Measurements from ENCODE around the gene ZNF32. TPM values are rescaled to one million over a fixed set of nuclear protein-coding genes. Genes with fewer than 3 reads are reported as not detected.
"Not testable (repeated sequence)": the region's sequence is repeated elsewhere in the genome, so short reads cannot be mapped to it uniquely, and the experiment has no call there.

ZNF32 gene
- total and polyA plus RNA-seq, 2 of the 8 experiments (the other 6 are each of a cell fraction or from before 2014, with no cell fraction given): 17.2 to 22.5 TPM

- not testable (repeated sequence) for DNase-seq (ENCODE audit: low read depth in 1 of 2, low spot score in 2 of 2); H3K4me2 ChIP-seq (ENCODE audit: insufficient read depth in 1 of 2, low read depth in 2 of 2, low read length in 2 of 2)
- POLR2A ChIA-PET (ENCODE audit: partially characterized antibody): interaction anchor here (1.2 kb wide), 1 partner anchor 13 kb away, joined by 3 read pairs; the partner anchor contains the start of gene ZNF32
Observed at GRCh38 chr10:43635816-43636215, 12.9 kb downstream of the ZNF32 start.

More at GRCh38 chr10:43635816-43636215, 12.9 kb downstream of the ZNF32 start:
- H2AK5ac ChIP-seq (ENCODE audit: low read depth, low read length); H3K23ac ChIP-seq (ENCODE audit: insufficient read length); H3K4me1 ChIP-seq (replicated peaks in 1 of 4; ENCODE audit: control insufficient read depth in 3 of 4, insufficient read depth in 4 of 4, low read length in 3 of 4); H3K79me2 ChIP-seq (ENCODE audit: control insufficient read depth in 1 of 2, insufficient read depth in 2 of 2, low read length in 2 of 2); H2BK15ac ChIP-seq (ENCODE audit: low read length); H3K9me3 ChIP-seq (ENCODE audit: insufficient read depth in 2 of 2, low read depth in 1 of 2, low read length in 1 of 2); H4K91ac ChIP-seq (replicated peaks; ENCODE audit: insufficient read length, low read length); CTCF ChIA-PET (ENCODE audit: partially characterized antibody); H4K5ac ChIP-seq (ENCODE audit: insufficient read length, low read depth, low read length); H2AFZ ChIP-seq (ENCODE audit: low read length); H3K27ac ChIP-seq (ENCODE audit: low read depth, low read length); H4K8ac ChIP-seq (ENCODE audit: extremely low read depth, insufficient read depth, low read length); H2BK5ac ChIP-seq (ENCODE audit: low read depth, low read length); H3K79me1 ChIP-seq (ENCODE audit: low read depth, low read length); H3K27me3 ChIP-seq (replicated peaks in 1 of 4; ENCODE audit: control insufficient read depth in 3 of 4, extremely low read depth in 1 of 4, insufficient read depth in 3 of 4, low read length in 3 of 4); H3K14ac ChIP-seq (ENCODE audit: insufficient read length); H3K9ac ChIP-seq (replicated peaks in 1 of 4; ENCODE audit: extremely low read depth in 1 of 4, low read depth in 3 of 4, low read length in 3 of 4); FAIRE-seq; H3K18ac ChIP-seq (ENCODE audit: extremely low read depth, low read length); H3K4me3 ChIP-seq (ENCODE audit: extremely low read depth in 1 of 4, insufficient read depth in 2 of 4, low read depth in 3 of 4, low read length in 4 of 4); H3K4ac ChIP-seq (replicated peaks; ENCODE audit: insufficient read length, low read depth, low read length); H2BK120ac ChIP-seq (replicated peaks; ENCODE audit: low read depth, low read length); H3K23me2 ChIP-seq (ENCODE audit: low read depth, low read length); H2BK12ac ChIP-seq (ENCODE audit: low read depth, low read length); H3K56ac ChIP-seq (replicated peaks; ENCODE audit: insufficient read length, low read depth, low read length); H2BK20ac ChIP-seq (ENCODE audit: low read length); H4K20me1 ChIP-seq (replicated peaks in 1 of 2; ENCODE audit: control insufficient read depth in 1 of 2, insufficient read depth in 2 of 2, low read length in 2 of 2); H3K36me3 ChIP-seq (ENCODE audit: control insufficient read depth in 2 of 4, insufficient read depth in 4 of 4, low read length in 3 of 4): not testable (repeated sequence)
- 75% methylated on average over 1 of the region's 1 CpG; no CpG with 5 or more reads in 1 of the 2 experiments for WGBS, 2 experiments (ENCODE audit: extremely low coverage in 1 of 2, insufficient coverage in 1 of 2, insufficient read length in 1 of 2, insufficient replicate concordance in 2 of 2, low coverage in 1 of 2, low lambda C conversion rate in 2 of 2, missing lambda C conversion rate in 1 of 2)
